GM18511 (cell line): ENCODE results near the gene POFUT2.

Source experiments
- ATAC-seq: cut with Tn5 transposase; IDR thresholded peaks from one replicate; pipeline ENCODE4 v1.9.1; 2021; ENCODE audit warnings: mild to moderate bottlenecking, moderate library complexity; ENCODE audit not compliant: unreplicated experiment

Gene POFUT2

GRCh38 chr21:45264146-45264911, 23.4 kb downstream of the POFUT2 start:
- ATAC-seq = no peak

- ATAC-seq = no peak
These were observed 24.2 kb downstream of the POFUT2 start for GRCh38 chr21:45263534-45263933.

GRCh38 chr21:45262616-45263015, 25.1 kb downstream of the POFUT2 start:
- no peak for ATAC-seq

GRCh38 chr21:45262041-45262581, 25.6 kb downstream of the POFUT2 start:
- no peak for ATAC-seq

GRCh38 chr21:45261093-45261492, 26.6 kb downstream of the POFUT2 start:
- no peak for ATAC-seq

GRCh38 chr21:45260191-45260825, 27.4 kb downstream of the POFUT2 start:
- no peak for ATAC-seq

GRCh38 chr21:45259206-45259840, 28.4 kb downstream of the POFUT2 start:
- no peak for ATAC-seq

- ATAC-seq = no peak
These were observed 29.2 kb downstream of the POFUT2 start for GRCh38 chr21:45258466-45258865.

- no peak for ATAC-seq
These were observed 29.9 kb downstream of the POFUT2 start for GRCh38 chr21:45257673-45258341.

- ATAC-seq = no peak
These were observed 30.6 kb downstream of the POFUT2 start for GRCh38 chr21:45256912-45257672.

GRCh38 chr21:45256021-45256911, 31.4 kb downstream of the POFUT2 start:
- no peak for ATAC-seq

- ATAC-seq = no peak
These were observed 32.2 kb downstream of the POFUT2 start for GRCh38 chr21:45255381-45256020.

- no peak for ATAC-seq
These were observed 33.2 kb downstream of the POFUT2 start for GRCh38 chr21:45254460-45254930.

- no peak for ATAC-seq
These were observed 33.8 kb downstream of the POFUT2 start for GRCh38 chr21:45253633-45254459.

- ATAC-seq = no peak
These were observed 34.5 kb downstream of the POFUT2 start for GRCh38 chr21:45253180-45253579.

- no peak for ATAC-seq
These were observed 35.2 kb downstream of the POFUT2 start for GRCh38 chr21:45252448-45252925.

GRCh38 chr21:45251635-45252447, 35.9 kb downstream of the POFUT2 start:
- no peak for ATAC-seq
